HUES48 (cell line): ENCODE data around the gene SRSF12.
"Not testable (repeated sequence)": the region's sequence is repeated elsewhere in the genome, so short reads cannot be mapped to it uniquely, and the experiment has no call there.

Experiments
- H3K27ac ChIP-seq: one replicate; pipeline ENCODE4 v1.7.0; 2013; ENCODE audit warnings: low read depth, low read length, inconsistent platforms
- H3K27me3 ChIP-seq: 2 replicates; pipeline ENCODE4 v1.6.1; 2013; ENCODE audit warnings: mild to moderate bottlenecking, low read length; ENCODE audit not compliant: control insufficient read depth, insufficient read depth
- H3K36me3 ChIP-seq: 2 replicates; pipeline ENCODE4 v1.6.1; 2013; ENCODE audit warnings: low read length; ENCODE audit not compliant: control insufficient read depth, insufficient read depth
- H3K4me1 ChIP-seq: 2 replicates; pipeline ENCODE4 v1.6.1; 2013; ENCODE audit warnings: mild to moderate bottlenecking, low read length; ENCODE audit not compliant: control insufficient read depth, insufficient read depth
- H3K4me3 ChIP-seq: 2 replicates; pipeline ENCODE4 v1.5.1; 2013; ENCODE audit warnings: mild to moderate bottlenecking, low read depth, low read length
- H3K9ac ChIP-seq: 2 replicates; pipeline ENCODE4 v1.6.1; 2013; ENCODE audit warnings: mild to moderate bottlenecking, low read depth, low read length, moderate library complexity
- H3K9me3 ChIP-seq: 2 replicates; pipeline ENCODE4 v1.6.1; 2013; ENCODE audit warnings: low read length; ENCODE audit not compliant: control insufficient read depth, insufficient read depth

SRSF12 gene

DNA sequence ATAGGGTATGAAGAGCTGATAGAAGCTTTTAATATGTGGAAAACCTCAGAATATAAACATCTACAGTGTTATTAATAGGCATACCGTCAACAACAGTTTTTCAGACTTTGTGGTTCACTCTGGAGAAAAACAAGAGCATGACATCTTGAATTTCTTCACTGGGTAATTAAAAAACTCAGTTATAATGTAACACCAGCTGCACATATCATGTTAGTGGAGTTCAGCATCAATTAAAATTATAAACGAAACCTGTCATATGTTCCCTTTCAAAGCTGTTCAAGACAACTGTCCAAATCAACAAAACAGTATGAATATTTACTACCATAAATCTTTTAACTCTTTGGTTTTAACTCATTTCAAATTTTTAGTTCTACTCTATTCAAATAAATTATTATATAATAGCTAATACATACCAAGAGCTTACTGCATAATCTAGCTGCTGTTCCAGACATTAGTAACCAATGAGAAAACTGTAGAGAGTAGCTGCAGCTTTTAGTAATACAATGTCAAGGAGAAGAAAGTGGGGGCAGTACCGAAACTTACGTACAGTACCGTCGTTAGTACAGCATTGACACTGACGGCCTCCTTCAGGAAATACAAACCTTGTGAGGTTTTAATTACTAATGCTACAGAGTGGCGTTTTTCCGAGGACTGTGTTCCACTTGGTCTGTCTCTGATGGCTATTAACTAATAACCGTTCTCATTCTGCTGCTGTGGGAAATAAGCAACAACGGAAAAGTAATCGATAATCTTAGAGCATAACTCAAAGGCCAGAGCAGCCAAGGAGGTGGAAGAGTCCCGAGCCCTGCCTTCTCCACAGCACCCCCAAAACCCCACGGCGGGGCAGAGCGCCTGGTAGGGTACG lies 27.5 kb upstream of the SRSF12 start:
- Histone ChIP-seq H3K9me3 (no peaks in the 10 kb centered on the region), H3K36me3 (peaks cover 3% of the 10 kb centered on the region; the same call in 1 of the 2 replicates), H3K4me1 (peaks cover 9% of the 10 kb centered on the region), H3K9ac (no peak overlapping the region), H3K4me3 (peak overlapping the region; percentile 64), H3K27me3 (peaks cover 51% of the 10 kb centered on the region), H3K27ac (no peak overlapping the region)

DNA sequence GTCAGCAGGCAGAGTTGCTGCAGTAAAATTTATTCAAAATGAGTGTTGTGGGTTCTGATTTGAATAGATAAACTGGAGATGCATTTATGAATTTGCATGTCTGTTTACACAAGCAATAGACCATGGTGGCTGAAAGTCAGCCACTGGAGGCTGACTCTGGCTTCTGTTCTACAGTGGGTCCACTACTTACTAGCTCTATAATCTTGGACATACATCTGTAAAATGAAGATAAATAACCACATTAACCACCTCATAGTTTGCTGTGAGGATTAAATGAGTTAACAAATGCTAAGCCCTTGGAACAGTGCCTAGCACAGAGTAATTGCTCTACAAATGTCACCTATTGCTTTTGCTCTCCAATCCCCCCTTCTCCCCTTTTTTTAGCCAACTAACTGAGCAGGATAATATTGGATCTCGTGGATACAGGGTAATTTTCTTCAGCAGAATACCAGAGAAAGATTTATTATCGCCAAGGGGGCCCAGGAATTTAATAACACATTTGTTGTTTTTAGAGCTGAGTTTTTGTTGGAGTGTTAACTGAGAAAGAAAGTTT lies 26.6 kb upstream of the SRSF12 start:
- no peaks in the 10 kb centered on the region for H3K9me3 ChIP-seq
- H3K27ac ChIP-seq: no peak overlapping the region
- no peak overlapping the region for H3K9ac ChIP-seq
- H3K4me3 ChIP-seq: no peak overlapping the region
- no peaks in the 10 kb centered on the region for H3K36me3 ChIP-seq
- H3K4me1 ChIP-seq: peaks cover 9% of the 10 kb centered on the region
- H3K27me3 ChIP-seq: peaks cover 60% of the 10 kb centered on the region

DNA sequence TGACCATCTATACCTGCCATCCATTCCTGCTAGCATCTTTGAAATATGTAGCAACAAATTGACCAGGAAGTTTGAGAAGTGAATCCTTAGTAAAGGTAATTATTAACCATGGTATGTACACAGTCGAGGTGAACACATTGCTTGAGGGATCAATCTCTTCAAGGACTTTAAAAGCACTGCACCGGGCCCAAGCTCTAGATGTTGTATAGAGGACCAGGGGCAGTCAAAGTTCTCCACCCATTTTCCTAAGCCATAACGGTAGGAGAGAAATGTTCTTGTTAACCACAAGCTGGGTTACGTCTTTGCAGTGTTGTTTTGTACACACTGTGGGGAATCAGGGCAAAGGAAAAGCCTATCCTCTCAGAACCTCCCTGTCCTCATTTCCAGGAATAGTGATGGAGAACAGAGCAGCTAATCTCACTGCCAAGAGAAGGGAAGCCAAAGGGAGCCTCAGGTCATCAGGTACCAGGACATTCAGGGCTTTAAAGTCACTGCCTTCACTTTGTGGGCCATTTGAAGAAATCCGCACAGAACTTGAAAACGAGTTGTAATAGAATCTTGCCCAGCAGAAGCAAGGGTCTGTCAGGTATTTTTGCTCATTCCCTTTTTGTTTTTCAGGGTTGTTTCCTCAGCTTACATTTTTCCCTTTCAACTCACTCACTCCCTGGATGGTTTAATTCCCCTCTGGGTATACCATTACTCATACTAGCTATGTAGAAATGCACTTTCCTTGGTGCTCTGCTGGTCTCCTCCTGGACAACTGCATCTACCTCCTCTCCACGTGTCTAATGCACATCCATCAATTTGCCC lies 22.7 kb upstream of the SRSF12 start:
- no peaks in the 10 kb centered on the region for H3K36me3 ChIP-seq
- H3K27ac ChIP-seq: no peak overlapping the region
- no peak overlapping the region for H3K9ac ChIP-seq
- no peaks in the 10 kb centered on the region for H3K4me1 ChIP-seq
- H3K4me3 ChIP-seq: no peak overlapping the region
- H3K9me3 ChIP-seq: no peaks in the 10 kb centered on the region
- H3K27me3 ChIP-seq: peaks cover 56% of the 10 kb centered on the region

DNA sequence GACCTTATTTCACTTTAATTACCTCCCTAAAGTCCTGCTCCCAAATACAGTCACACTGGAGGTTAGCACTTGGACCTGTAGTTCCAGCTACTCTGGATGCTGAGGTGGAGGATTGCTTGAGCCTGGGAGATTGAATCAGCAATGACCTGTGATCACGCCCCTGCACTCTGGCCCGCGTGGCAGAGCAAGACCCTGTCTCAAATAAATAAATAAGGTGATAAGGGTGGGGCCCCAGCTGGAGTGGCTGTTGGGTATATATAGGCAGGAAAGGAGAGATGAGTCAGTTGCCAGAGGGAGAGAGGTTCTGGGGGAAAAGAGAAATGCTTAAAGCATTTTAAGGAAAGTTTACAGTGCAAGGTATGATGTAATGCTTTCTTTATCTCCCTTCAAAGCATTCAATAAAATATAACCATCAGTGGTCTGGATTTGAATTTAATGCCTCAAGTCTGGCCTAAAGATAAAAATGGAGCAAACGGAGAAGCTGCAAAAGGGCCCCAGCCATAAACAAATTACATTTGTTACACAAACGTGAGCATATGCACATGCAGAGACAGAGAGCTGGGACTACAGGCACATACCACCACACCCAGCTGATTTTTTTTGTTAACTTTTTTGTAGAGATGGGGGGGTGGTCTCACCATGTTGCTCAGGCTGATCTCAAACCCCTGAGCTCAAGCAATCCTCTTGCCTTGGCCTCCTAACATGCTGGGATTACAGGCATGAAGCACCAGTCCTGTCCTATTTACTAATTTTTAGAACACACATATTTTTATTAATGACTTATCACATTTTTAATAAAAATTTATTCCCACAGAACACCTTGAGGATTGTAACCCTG lies 21.9 kb upstream of the SRSF12 start:
- Histone ChIP-seq H3K4me3 (no peak overlapping the region), H3K27me3 (peaks cover 56% of the 10 kb centered on the region), H3K4me1 (no peaks in the 10 kb centered on the region), H3K9me3 (no peaks in the 10 kb centered on the region), H3K9ac (no peak overlapping the region), H3K36me3 (no peaks in the 10 kb centered on the region), H3K27ac (no peak overlapping the region)

DNA sequence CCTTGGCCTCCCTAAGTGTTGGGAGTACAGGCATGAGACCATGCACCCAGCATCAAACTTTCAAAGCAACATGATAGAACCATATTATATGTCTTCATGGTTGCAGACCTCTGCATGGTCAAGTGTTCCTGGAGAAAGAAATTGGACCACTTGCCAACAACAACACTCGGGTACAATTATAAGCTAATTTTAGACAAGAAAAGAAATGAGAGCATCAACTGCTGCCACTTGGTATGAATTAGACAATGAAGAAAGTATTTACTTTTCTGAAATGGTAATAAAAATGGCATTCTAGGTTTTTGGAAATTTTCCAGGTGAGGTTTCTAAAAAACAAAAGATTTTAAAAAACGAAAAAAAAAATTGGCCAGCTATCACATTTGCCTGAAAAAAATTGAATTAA lies 20.3 kb upstream of the SRSF12 start:
- Histone ChIP-seq H3K27me3 (peaks cover 56% of the 10 kb centered on the region), H3K27ac (no peak overlapping the region), H3K36me3 (no peaks in the 10 kb centered on the region), H3K4me3 (no peak overlapping the region), H3K9ac (no peak overlapping the region), H3K9me3 (no peaks in the 10 kb centered on the region), H3K4me1 (no peaks in the 10 kb centered on the region; the same call in 1 of the 2 replicates)

- no peak overlapping the region for H3K27ac ChIP-seq
- H3K27me3 ChIP-seq: peaks cover 59% of the 10 kb centered on the region
- H3K4me3 ChIP-seq: no peak overlapping the region
These were observed 16.9 kb upstream of the SRSF12 start for GRCh38 chr6:89134723-89135122.

GRCh38 chr6:89133981-89134380 lies 16.1 kb upstream of the SRSF12 start:
- no peak overlapping the region for H3K9ac ChIP-seq
- no peaks in the 10 kb centered on the region for H3K36me3 ChIP-seq
- H3K27me3 ChIP-seq: peaks cover 57% of the 10 kb centered on the region
- H3K4me3 ChIP-seq: no peak overlapping the region
- H3K9me3 ChIP-seq: no peaks in the 10 kb centered on the region
- H3K4me1 ChIP-seq: no peaks in the 10 kb centered on the region; the same call in 1 of the 2 replicates
- H3K27ac ChIP-seq: no peak overlapping the region

More at GRCh38 chr6:89134723-89135122, 16.9 kb upstream of the SRSF12 start:
- Histone ChIP-seq H3K9ac (no peak overlapping the region), H3K9me3 (no peaks in the 10 kb centered on the region), H3K4me1 (no peaks in the 10 kb centered on the region; the same call in 1 of the 2 replicates), H3K36me3 (no peaks in the 10 kb centered on the region)

- H3K9me3 ChIP-seq: no peaks in the 10 kb centered on the region
- no peaks in the 10 kb centered on the region for H3K36me3 ChIP-seq
- H3K27me3 ChIP-seq: peaks cover 54% of the 10 kb centered on the region
- no peak overlapping the region for H3K27ac ChIP-seq
- H3K4me3 ChIP-seq: no peak overlapping the region
- H3K4me1 ChIP-seq: no peaks in the 10 kb centered on the region; the same call in 1 of the 2 replicates
- no peak overlapping the region for H3K9ac ChIP-seq
These were observed 14.2 kb upstream of the SRSF12 start for GRCh38 chr6:89132057-89132456.

GRCh38 chr6:89131599-89131998 lies 13.7 kb upstream of the SRSF12 start:
- no peak overlapping the region for H3K27ac ChIP-seq
- H3K4me1 ChIP-seq: no peaks in the 10 kb centered on the region; the same call in 1 of the 2 replicates
- no peaks in the 10 kb centered on the region for H3K9me3 ChIP-seq
- H3K9ac ChIP-seq: no peak overlapping the region
- no peak overlapping the region for H3K4me3 ChIP-seq
- no peaks in the 10 kb centered on the region for H3K36me3 ChIP-seq
- peaks cover 49% of the 10 kb centered on the region for H3K27me3 ChIP-seq

GRCh38 chr6:89128256-89128671 lies 10.4 kb upstream of the SRSF12 start:
- not testable (repeated sequence) for H3K36me3 ChIP-seq, H3K9me3 ChIP-seq, H3K4me1 ChIP-seq, H3K27ac ChIP-seq, H3K4me3 ChIP-seq, H3K9ac ChIP-seq
- peaks cover 19% of the 10 kb centered on the region for H3K27me3 ChIP-seq
